LNCaP clone FGC (cell line): ENCODE data around the gene SPINK13.

Source experiments
- DNase-seq: peaks from one replicate; pipeline ENCODE4 v3.0.0-alpha.2; 2011; ENCODE audit warnings: low read depth
- H3K4me3 ChIP-seq: 2 replicates; pipeline ENCODE4 v1.5.1; 2011; ENCODE audit warnings: mild to moderate bottlenecking, low read depth, low read length, control low read depth
- CTCF ChIP-seq: IDR thresholded peaks from 2 replicates; pipeline ENCODE4 v1.5.1; 2012; ENCODE audit warnings: mild to moderate bottlenecking; ENCODE audit not compliant: control insufficient read depth, insufficient read depth; ENCODE audit errors: extremely low read depth

SPINK13 gene

GRCh38 chr5:148268566-148268965 is at the start of gene SPINK13:
TSS of gene SPINK13 (plus strand) at chr5:148268794. CDS start at chr5:148270073, 1,279 bp downstream.
- DNase-seq, result no peak
- no peak for TF ChIP-seq CTCF
- H3K4me3 ChIP-seq, result no peak within 1 kb of the TSS

GRCh38 chr5:148221508-148221907 is 47.1 kb upstream of the SPINK13 start:
- DNase-seq, result no peak
- TF ChIP-seq CTCF, result no peak
- no peak overlapping the region for H3K4me3 ChIP-seq

- no peak overlapping the region for H3K4me3 ChIP-seq
- no peak for DNase-seq
- no peak for TF ChIP-seq CTCF
Observed at GRCh38 chr5:148224117-148224742, 44.4 kb upstream of the SPINK13 start.

GRCh38 chr5:148228392-148228984 is 40.1 kb upstream of the SPINK13 start:
- H3K4me3 ChIP-seq, result no peak overlapping the region
- TF ChIP-seq CTCF, result no peak
- DNase-seq, result no peak

- TF ChIP-seq CTCF, result no peak
- no peak overlapping the region for H3K4me3 ChIP-seq
- no peak for DNase-seq
Observed at GRCh38 chr5:148229840-148230239, 38.8 kb upstream of the SPINK13 start.

- no peak overlapping the region for H3K4me3 ChIP-seq
- TF ChIP-seq CTCF, result no peak
- no peak for DNase-seq
Observed at GRCh38 chr5:148230240-148230639, 38.4 kb upstream of the SPINK13 start.
